AG09319 (cell line): Measurements from ENCODE around the gene EPM2A.

Experiments used
- DNase-seq: peaks from one replicate; pipeline ENCODE4 v3.0.0-alpha.2; 2010; ENCODE audit warnings: low read depth; ENCODE audit errors: extremely low read depth
- TF ChIP-seq, protein P1 (sequence below): IDR thresholded peaks from 2 replicates; pipeline ENCODE4 v1.5.1; 2011; ENCODE audit warnings: low read depth, mild to moderate bottlenecking, inconsistent platforms, low read length, moderate library complexity

Gene EPM2A

GRCh38 chr6:145681965-145682364 is 53.4 kb downstream of the EPM2A start:
- DNase-seq, result no peak
- TF ChIP-seq, protein P1, sequence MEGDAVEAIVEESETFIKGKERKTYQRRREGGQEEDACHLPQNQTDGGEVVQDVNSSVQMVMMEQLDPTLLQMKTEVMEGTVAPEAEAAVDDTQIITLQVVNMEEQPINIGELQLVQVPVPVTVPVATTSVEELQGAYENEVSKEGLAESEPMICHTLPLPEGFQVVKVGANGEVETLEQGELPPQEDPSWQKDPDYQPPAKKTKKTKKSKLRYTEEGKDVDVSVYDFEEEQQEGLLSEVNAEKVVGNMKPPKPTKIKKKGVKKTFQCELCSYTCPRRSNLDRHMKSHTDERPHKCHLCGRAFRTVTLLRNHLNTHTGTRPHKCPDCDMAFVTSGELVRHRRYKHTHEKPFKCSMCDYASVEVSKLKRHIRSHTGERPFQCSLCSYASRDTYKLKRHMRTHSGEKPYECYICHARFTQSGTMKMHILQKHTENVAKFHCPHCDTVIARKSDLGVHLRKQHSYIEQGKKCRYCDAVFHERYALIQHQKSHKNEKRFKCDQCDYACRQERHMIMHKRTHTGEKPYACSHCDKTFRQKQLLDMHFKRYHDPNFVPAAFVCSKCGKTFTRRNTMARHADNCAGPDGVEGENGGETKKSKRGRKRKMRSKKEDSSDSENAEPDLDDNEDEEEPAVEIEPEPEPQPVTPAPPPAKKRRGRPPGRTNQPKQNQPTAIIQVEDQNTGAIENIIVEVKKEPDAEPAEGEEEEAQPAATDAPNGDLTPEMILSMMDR, result no peak

DNA sequence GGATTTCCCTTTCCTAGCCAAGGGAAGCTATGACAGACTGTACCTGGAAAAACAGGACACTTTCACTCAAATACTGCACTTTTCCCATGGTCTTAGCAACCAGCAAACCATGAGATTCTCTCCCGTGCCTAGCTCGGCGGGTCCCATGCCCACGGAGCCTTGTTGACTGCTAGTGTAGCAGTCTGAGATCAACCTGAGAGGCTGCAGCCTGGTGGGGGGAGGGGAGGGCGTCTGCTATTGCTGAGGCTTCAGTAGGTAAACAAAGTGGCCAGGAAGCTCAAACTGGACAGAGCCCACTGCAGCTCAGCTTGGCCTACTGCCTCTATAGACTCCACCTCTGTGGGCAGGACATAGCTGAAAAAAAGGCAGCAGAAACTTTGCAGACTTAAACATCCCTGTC is 61.8 kb downstream of the EPM2A start:
- TF ChIP-seq, protein P1, result no peak

DNA sequence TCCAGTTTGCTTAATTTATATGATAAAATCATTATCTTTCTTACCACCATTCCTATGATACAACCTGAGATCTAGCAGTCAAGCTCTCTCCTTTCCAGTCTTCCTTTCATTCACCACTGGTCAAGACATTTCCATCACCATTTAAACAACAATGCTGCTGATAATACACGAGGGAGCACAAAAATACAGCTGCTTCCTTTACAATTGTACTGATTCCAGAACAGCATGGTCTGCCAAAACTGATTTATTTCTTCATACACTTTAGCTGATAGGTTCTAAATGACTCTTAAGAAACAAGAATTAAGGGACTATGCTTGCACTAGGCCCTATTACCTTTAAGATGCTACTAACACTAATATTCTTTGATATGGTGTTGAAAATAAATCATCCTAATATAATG is 65.0 kb downstream of the EPM2A start:
- TF ChIP-seq, protein P1, result no peak
- DNase-seq, result no peak

More for the DNA sequence above, 61.8 kb downstream of the EPM2A start:
- no peak for DNase-seq

DNA sequence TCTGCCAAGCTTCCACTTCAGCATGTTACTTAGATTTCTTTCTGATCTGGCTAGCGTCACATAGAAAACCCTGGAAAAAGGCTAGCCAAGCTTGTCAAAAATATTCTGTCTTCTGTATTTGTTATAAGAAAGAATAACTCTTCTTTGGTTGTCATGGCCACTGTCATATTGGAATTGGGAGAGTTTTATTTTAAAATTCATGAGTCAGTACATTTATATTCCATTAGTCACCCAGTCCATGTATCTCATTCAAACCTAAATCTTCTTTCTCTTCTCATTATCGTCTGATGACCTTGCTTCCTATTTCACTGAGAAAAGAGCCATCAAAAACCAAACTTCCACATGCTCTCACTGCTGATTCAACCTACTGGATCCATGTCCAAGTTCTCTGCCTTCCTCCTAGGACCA is 65.7 kb downstream of the EPM2A start:
- TF ChIP-seq, protein P1, result no peak
- peak; percentile 23 for DNase-seq

GRCh38 chr6:145668844-145669243 is 66.5 kb downstream of the EPM2A start:
- TF ChIP-seq, protein P1, result no peak
- no peak for DNase-seq

DNA sequence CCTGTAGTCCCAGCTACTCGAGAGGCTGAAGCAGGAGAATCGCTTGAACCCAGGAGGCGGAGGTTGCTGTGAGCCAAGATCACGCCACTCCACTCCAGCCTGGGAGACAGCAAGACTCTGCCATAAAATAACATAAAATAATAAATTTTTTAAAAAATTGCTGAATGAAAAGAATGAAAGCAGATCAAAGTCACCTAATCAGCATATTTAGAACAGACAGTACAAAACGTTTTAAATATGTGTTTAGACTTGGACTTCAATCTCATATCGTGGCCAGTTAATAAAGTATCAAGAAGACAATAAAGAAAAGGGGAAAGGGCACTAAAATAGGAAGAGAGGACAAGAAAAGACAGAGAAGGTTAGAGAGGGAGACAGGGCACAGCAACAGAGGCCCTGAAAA is 74.6 kb downstream of the EPM2A start:
- TF ChIP-seq, protein P1, result no peak
- DNase-seq, result no peak

DNA sequence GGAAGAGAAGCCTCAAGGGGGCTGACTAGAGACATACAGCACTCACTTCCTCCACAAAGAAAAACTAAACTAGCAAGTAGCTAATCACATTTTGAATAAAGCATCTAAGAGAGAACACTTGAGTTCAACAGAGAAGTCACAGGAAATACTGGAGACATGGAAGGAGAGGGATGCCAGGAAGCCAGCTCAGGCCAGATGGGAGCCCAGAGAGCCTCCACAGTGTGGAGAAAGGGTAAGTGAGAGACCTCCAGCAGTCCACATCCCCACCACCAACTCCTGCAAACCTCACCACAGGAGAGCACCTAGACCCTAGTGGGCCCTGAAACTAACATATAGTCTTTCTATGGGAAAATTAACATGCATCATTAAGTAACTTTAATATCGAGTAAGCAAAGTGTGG is 79.2 kb downstream of the EPM2A start:
- TF ChIP-seq, protein P1, result no peak

More for the DNA sequence above, 79.2 kb downstream of the EPM2A start:
- no peak for DNase-seq
